Psoas muscle (tissue), 8 donors: ENCODE measurements around the gene ZBTB17. TPM values are rescaled to one million over a fixed set of nuclear protein-coding genes. Genes with fewer than 3 reads are reported as not detected.
A peak's percentile ranks its signal among the peaks of the same experiment; 100 is the strongest.

ENCODE experiments used
- ATAC-seq, 4 donors: fragments of 200-7000 bp; cut with Tn5 transposase; one replicate each; pipeline ENCODE4 v1.9.1; 2020; ENCODE audit warnings: moderate library complexity in 3 of 4, mild to moderate bottlenecking in 2 of 4
- DNase-seq, 2 donors: peaks; one replicate each; pipeline ENCODE4 v3.0.0-alpha.2; 2020
- H3K27ac ChIP-seq: fragments of 200-600 bp; one replicate; pipeline ENCODE4 v1.8.0; 2022
- H3K27me3 ChIP-seq, 3 donors: fragments of 200-600 bp in 1 of 3; one replicate each; pipeline versions ENCODE4 v1.6.1 to v1.8.0; 2013 to 2022; ENCODE audit warnings: low read length in 2 of 3, mild to moderate bottlenecking in 2 of 3, moderate library complexity in 1 of 3; ENCODE audit not compliant: insufficient read depth in 3 of 3
- H3K36me3 ChIP-seq, 2 donors: fragments of 200-600 bp in 1 of 2; one replicate each; pipeline versions ENCODE4 v1.6.1 to v1.8.0; 2013 to 2022; ENCODE audit warnings: low read depth in 1 of 2, mild to moderate bottlenecking in 1 of 2, moderate library complexity in 1 of 2; ENCODE audit not compliant: insufficient read depth in 1 of 2
- H3K4me1 ChIP-seq: fragments of 200-600 bp; one replicate; pipeline ENCODE4 v1.8.0; 2022
- H3K4me3 ChIP-seq: fragments of 200-600 bp; one replicate; pipeline ENCODE4 v1.8.0; 2022; ENCODE audit warnings: mild to moderate bottlenecking
- H3K9me3 ChIP-seq: fragments of 200-600 bp; one replicate; pipeline ENCODE4 v1.8.0; 2022
- CTCF ChIP-seq: fragments of 200-600 bp; IDR thresholded peaks from one replicate; pipeline ENCODE4 v1.8.0; 2022; ENCODE audit warnings: antibody characterized with exemption
- WGBS, 3 donors: extraction: QIAGEN DNeasy Blood & Tissue Kit; methylation state at CpG; one replicate each; pipeline versions ENCODE4 v1.1.6 to v1.1.7; 2013; 5-methylcytosine and 5-hydroxymethylcytosine counted together
- intact Hi-C, 2 donors: fragments of 100-400 bp; cut with DNase I; formaldehyde crosslinking; loops; one replicate each; pipeline versions ENCODE4 v1.11.0 to v1.14.2; 2022
- polyA plus RNA-seq, 3 donors: library from polyadenylated mRNA; stranded (reverse); fragments of 200-250 nt; gene quantifications; one replicate each; pipeline ENCODE4 v1.2.3, GENCODE V29; 2013
- total RNA-seq, 4 donors: library from RNA; stranded (reverse); fragmentation: NEBNext Ultra II Directional in 2 of 4; extraction: Animal tissue kit (Norgen Biotek cat#: 25700) in 2 of 4; gene quantifications; one replicate each; pipeline versions ENCODE4 v1.2.1 to v1.2.4, GENCODE V29; 2021 to 2023
- donor health status: healthy with polysubstance abuse.
- donor health status: DM: no; HTN: no; CAD: no; lungs with moderate emphysema.
- donor health status: Bipolar disorder and iron deficiency.
- donor health status: healthy.
- donor health status: DM: yes; HTN: yes; CAD: no.
- donor health status: DM: no; HTN: no; CAD: no.
- donor health status: DM: no; HTN: no; CAD: no.
- donor health status: DM: yes; HTN: yes; CAD: no.

The ZBTB17 gene
- total and polyA plus RNA-seq, 7 donors, result 23.5 to 44.3 (median 29.5) TPM

- no peak for DNase-seq
- ATAC-seq, result no peak
- intact Hi-C loops, result no loop called here
- Histone ChIP-seq H3K4me3 (no peak overlapping the region), H3K27ac (no peak overlapping the region), H3K4me1 (peaks cover 17% of the 10 kb centered on the region), H3K9me3 (no peaks in the 10 kb centered on the region), H3K27me3 (no peaks in the 10 kb centered on the region), H3K36me3 (peaks cover 0 to 99% of the 10 kb centered on the region in 2 donors)
- 56 to 70% (median 57%) methylated on average over 17 of the region's 17 CpGs for WGBS, 3 donors
- TF ChIP-seq CTCF, result no peak
These were observed 36.5 kb downstream of the ZBTB17 start for GRCh38 chr1:15939181-15940109.

- H3K36me3 ChIP-seq, result peaks cover 5 to 99% of the 10 kb centered on the region in 2 donors
- WGBS, 3 donors, result 90 to 91% (median 90%) methylated on average over 8 of the region's 8 CpGs
These were observed 37.2 kb downstream of the ZBTB17 start for GRCh38 chr1:15938628-15939161.

GRCh38 chr1:15937706-15938168 is 38.2 kb downstream of the ZBTB17 start:
- no peak for TF ChIP-seq CTCF
- Histone ChIP-seq H3K27ac (no peak overlapping the region), H3K27me3 (no peaks in the 10 kb centered on the region), H3K4me3 (no peak overlapping the region), H3K36me3 (peaks cover 5 to 99% of the 10 kb centered on the region in 2 donors), H3K4me1 (peaks cover 17% of the 10 kb centered on the region), H3K9me3 (no peaks in the 10 kb centered on the region)
- ATAC-seq (no peak), DNase-seq (no peak)
- 64 to 67% (median 67%) methylated on average over 14 of the region's 14 CpGs for WGBS, 3 donors
- intact Hi-C loops, result no loop called here

More at GRCh38 chr1:15938628-15939161, 37.2 kb downstream of the ZBTB17 start:
- no peak for TF ChIP-seq CTCF
- DNase-seq, result no peak
- intact Hi-C loops, result no loop called here
- ATAC-seq, result no peak
- no peaks in the 10 kb centered on the region for H3K9me3 ChIP-seq
- no peak overlapping the region for H3K4me3 ChIP-seq
- H3K27me3 ChIP-seq, result no peaks in the 10 kb centered on the region
- H3K4me1 ChIP-seq, result peaks cover 17% of the 10 kb centered on the region
- H3K27ac ChIP-seq, result peak overlapping the region; percentile 23

- H3K9me3 ChIP-seq, result no peaks in the 10 kb centered on the region
- H3K4me1 ChIP-seq, result peaks cover 13% of the 10 kb centered on the region
- no peak overlapping the region for H3K27ac ChIP-seq
- H3K36me3 ChIP-seq, result peaks cover 5 to 99% of the 10 kb centered on the region in 2 donors
- ATAC-seq (no peak), DNase-seq (no peak)
- intact Hi-C loops, result no loop called here
- no peaks in the 10 kb centered on the region for H3K27me3 ChIP-seq
- 79 to 87% (median 83%) methylated on average over 7 of the region's 7 CpGs for WGBS, 3 donors
- TF ChIP-seq CTCF, result no peak
- no peak overlapping the region for H3K4me3 ChIP-seq
These were observed 38.8 kb downstream of the ZBTB17 start for GRCh38 chr1:15937146-15937545.
